MV-4-11 (cell line): Measurements from ENCODE around the gene BTBD9.
"Not testable (repeated sequence)": the region's sequence is repeated elsewhere in the genome, so short reads cannot be mapped to it uniquely, and the experiment has no call there.

ENCODE experiments used
- DNase-seq: peaks from one replicate; lab custom pipeline; 2025; lab: John Stamatoyannopoulos, UW

Gene BTBD9

DNA sequence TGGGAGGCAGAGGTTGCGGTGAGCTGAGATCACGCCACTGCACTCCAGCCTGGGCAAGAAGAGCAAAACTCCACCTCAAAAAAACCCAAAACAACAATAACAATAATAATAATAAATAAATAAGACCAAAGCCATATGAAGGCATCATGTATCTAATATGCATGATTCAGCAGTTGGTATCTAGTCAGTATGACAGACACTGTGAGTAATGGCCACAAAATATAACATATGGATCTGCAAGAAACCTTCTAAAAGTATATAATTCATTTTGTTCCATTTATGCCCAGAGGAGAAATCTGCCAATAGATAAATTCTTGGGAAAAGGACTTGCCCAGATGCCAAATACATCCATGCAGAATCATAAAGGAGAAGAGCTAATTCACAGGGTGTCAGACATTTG, 252.3 kb downstream of the BTBD9 start:
- no peak for DNase-seq

DNA sequence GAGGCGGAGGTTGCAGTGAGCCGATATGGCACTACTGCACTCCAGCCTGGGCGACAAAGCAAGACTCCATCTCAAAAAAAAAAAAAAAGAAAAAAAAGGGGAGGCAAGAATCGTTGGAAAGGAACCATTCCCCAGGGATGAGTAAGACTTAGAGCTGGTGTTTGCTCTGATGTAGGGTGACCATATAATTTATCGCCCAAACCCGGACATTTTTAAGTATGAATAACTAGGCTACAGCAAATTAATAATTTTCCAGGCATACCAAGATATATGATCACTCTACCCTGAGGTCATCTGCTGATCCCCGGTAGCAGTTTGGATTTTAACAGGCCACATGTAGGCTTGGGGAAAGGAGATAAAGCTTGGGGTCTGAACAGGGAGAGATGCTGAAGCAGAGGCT, 260.9 kb downstream of the BTBD9 start:
- no peak for DNase-seq

DNA sequence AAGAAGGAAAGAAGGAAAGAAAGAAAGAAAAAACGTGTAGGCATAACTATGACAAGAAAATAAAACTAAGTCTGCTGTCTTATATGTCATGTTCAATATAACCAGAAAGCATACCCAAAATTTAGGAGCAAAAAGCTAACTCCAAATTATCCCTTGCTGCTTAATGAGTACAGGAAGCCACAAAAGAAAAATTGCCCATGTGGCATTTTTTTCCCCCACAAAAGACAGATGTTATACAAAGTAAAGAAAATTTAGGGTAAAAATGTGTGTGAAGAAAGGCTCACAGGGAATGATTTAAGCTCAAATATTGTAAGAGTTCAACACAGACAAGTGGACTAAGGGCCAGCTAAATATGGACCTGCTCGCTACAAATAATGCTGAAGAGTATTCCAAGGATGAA, 263.8 kb downstream of the BTBD9 start:
- DNase-seq = no peak

DNA sequence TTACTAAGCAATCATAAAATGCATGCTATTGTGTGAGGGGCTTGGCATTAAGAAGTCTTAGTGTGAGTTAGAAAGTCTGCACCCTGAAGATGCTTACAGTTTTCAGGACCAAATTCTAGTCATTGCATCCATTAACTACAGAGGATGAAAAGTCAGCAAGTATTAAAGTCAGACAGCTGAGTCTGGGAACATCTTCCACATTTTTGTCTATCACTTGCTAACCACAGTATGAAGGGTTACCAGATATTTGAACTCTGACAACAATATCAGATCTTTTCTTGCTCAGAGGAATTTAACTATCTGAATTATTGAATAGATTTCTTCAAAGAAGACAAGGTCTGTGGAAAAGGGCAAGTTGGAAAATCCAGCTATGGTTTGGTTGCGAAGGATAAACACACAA, 264.4 kb downstream of the BTBD9 start:
- no peak for DNase-seq

DNA sequence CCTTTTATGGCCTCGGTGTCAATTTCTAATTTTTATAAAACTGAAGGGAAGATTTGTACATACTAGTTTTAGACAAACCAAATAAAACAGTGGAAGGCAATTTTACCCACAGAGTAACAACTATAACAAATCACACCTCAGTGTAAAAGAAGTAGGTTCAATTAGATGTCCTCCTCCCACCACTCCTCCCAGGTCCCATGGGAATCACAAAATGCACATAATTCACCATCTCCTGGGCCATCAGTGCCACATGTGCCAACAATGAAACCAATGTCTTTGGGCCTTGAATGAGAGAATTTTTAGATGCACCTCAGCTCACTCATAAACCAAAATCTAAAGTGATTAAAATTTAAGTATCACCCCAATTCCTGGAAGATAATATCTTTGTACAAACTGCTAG, 267.8 kb downstream of the BTBD9 start:
- no peak for DNase-seq

DNA sequence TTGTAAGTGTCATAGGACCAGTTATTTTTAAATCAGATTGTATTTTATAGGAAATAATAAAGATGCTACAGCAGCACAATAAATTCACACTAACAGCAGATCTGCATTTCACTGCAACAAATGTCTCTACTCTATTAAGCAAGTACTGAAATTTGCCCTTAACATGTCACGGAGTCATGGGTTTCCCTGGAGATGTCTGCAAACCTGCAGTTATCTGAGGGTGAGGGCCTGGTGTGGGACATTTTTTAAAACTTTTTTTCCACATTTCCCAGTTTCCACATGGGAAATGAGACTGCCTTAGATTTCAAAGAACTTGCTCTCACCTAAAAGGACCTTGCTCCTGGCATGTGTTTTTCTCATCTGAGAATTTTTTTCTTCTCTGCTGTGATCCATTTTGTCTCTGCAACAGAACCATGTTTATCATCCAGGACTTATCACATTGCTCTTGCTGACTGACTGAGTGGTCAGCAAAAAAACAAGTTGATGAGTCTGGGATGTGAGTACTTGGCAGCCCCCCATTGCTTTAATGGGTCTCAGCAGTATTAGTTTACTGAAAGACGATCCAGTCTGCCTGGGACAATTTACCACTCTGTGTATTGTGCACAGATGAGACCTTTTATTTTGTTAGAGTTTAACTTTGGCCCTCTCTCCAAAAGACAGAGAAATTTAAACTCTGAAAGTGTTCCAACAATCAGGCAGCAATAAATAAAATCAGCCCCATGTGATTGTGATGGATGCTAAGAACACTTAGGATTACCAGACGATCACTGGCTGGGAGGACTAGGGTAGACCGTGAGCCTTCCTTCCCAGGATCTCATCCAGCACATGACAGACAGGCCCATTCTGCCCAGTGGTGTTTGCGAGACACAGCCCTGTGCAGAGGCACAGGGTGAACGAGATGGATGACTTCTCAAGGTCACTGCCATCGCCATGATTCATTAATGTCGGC, 268.8 kb downstream of the BTBD9 start:
- no peak for DNase-seq

DNA sequence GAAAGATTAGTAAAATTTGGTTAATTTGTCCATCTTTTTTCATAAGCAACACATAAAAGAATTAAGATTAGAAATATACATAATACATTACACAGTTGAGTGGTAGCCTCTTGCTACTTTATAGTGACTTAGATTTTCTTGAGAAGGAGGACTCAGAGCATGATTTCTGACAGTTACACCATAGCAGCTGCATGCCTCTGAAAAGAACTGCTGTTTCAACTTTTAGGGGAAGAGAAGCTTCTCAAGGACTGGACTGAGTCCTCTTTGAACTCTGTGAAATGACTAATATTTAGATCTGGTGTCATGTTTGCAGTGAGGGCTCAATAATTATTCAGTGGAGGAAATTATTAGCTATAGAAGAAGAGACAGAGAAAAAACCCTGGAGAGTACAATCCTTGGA, 272.5 kb downstream of the BTBD9 start:
- no peak for DNase-seq

DNA sequence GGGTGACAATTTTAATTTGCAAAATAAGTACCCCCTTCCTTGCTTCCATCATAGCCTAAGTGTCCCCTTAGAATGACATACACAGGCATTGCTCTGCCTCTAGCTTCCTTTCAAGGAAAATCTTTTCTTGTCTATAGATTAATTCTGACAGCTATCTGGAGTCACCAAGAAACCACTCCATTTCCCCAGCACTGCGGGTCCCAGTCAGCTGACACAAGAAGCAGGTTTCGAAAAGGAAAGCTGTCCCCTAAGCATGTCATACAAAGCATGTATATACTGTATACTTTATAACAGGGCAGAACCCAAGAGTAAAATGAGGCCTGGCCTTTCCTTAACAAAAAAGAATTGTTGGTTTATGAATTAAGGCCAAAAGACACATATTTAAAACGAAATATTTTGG, 273.5 kb downstream of the BTBD9 start:
- no peak for DNase-seq

DNA sequence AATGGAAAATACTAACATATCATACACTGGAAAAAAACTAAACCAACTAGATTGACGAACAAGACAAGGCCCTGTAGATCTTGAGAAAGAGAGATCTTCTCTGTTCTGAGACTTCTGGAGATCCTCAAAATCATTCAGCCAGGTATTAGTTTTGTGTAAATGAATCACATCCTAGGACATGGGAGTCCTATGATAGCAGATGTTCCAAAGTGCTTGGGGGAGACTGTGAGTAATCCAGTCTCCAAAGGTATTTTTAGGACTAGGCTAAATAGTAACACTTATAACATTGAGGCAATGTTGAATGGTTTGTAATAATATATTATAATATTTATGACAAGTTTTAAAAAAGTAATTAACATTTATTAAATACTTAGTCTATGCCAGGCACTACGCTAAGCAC, 275.0 kb downstream of the BTBD9 start:
- DNase-seq = no peak

DNA sequence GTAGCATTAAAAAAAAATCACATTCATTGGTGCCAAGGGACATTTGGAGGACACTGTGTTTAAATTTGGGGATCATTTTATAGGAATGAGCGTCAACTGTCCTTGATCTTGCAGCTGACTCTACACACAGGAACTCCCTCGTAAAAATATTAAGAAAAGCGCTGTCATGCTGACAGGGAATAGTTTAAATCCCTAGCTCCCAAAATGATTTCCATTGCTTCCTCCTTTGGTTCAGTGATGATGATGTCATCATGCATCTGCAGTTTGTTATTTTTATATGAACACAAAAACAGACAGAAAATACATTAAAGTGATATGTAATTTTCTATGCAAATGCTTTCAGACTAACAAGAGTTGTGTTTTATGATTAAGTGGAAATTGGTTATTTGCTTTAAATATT, 275.6 kb downstream of the BTBD9 start:
- no peak for DNase-seq

DNA sequence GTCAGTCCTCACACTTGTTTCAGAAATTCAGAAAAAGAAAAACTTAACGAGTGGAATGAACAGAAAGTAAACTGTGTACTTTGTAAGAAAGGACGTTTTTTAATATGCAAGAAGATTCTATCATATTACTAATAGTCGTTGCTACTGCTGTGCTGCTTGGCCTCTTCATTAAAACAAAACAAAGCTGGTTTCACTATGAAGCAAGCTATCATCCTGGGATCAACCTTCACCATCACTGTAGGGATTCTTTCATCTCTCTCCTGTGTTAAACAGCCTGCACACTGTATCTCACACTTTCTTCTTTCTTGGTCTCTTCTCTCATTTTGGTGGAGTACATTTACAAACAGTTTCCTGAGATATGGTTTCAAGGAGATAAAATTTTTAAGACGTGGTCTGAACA, 284.2 kb downstream of the BTBD9 start:
- no peak for DNase-seq

DNA sequence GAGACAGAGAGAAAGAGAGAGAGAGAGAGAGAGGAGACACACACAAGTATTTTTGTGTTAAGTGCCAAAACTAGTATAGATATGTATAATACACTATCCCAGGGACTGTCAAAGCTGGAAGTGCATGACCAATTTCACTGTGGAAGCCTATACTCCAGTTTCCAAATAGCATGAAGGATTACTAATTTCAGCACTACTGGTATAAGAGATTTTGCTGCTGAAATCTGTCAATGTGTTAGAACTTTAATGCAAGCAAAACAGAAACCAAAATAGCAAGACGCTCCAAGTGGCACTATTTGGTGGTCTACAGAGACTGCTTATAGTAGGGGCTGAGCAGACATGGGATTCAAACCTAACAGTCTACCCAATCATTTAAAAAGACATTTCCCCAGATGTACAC, 284.8 kb downstream of the BTBD9 start:
- DNase-seq = no peak

DNA sequence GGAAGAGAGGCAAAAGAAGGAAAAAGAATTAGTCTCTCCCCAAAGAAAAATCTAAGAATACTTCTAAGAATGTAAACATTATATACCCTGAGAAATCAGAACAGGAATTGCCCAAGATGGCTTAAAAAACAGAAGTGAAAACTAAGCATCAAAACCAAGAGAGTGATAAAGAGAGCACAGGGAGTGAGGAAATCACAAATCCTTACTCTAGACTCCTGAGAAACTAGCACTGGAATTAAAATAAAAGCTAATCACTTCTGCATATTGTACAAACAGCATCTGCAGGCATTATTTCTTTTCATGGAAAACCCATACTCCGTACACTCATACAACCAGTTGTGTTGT, 285.7 kb downstream of the BTBD9 start:
- peak; percentile 62 for DNase-seq

DNA sequence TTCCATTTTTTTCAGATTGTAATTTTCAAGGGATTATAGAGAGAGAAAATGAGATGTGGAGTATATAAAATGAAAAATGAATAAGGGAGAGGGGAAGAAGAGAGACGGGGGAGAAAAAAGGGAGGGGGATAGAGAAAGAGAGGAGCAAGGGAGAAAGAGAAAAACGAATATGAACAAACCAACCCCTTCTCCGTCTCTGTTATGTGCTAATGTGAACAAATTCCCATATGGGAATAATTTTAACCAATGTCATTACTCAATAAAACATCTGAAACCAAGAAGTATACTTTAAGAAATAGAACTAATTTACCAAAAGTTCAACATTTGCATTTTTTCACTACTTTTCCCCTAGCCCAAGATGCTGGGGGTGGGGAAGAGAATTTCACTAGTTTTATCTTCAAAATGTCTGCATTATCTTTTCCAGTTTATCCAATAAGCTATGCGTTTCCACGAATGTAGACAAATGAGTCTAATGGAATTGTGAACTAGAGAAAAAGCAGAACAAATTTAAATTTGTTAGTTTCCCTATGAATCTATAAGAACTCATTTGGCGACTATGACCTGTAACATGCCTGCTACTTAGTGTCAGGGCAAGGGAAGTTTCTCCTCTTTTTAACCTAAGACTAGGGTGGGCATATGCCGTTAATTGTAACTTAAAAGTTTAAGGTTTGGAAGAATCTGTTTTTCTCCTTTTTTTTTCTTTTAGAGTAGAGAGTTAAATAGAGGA, 286.3 kb downstream of the BTBD9 start:
- DNase-seq = no peak

DNA sequence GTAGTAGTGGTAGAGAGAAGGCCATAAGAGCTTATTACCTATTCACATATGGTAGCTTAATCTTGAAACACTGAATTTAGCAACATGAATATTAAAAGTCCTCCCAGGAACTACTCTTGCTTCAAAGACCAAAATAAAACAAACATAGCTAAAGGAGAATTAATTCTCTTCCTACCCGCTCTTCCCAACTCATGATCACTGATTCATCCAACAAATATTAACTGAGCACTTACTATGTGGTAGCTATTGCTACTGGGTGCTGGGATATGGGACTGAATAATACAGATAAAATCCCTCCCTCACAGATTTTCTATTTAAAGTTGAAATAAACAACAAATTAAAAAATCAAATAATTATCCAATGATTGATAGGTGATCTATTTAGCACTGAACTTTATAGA, 287.1 kb downstream of the BTBD9 start:
- no peak for DNase-seq

DNA sequence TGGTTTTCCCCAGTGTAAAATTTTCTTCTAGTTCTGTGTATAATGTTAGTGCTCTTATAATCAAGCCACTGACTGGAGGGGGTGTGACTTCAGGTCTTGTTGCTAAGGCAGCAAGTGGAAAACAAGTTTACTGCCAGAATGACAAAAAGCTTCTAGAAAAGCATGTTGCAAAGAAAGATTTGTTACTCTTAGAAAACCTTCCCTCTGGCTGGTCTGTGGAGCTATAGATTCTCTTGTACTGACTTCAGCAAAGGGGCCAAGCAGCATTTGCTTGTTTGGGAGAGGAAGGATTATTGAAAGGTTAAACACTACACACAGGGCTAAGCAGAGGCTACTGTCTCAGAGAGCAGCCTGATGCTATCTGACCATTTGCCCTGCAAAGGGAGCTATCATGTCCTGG, 288.8 kb downstream of the BTBD9 start:
- no peak for DNase-seq

DNA sequence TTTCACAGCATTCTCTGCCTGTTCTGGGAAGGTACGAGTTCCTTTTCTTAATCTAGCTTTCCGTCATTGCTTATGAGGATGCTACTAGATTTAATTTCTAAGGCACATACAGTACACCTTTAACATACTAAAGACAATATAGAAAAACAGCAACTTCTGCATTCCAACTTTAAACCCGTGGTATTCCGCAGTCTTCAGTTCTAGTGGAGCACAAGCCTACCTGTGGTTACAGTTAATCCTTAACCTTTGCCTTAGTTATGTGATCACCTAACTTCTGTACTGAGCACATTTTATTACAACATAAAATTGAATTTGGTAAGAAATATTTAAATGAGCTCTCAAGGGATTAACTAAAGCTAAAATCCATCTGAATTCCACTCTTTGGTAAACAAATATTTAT, 289.5 kb downstream of the BTBD9 start:
- DNase-seq = no peak

DNA sequence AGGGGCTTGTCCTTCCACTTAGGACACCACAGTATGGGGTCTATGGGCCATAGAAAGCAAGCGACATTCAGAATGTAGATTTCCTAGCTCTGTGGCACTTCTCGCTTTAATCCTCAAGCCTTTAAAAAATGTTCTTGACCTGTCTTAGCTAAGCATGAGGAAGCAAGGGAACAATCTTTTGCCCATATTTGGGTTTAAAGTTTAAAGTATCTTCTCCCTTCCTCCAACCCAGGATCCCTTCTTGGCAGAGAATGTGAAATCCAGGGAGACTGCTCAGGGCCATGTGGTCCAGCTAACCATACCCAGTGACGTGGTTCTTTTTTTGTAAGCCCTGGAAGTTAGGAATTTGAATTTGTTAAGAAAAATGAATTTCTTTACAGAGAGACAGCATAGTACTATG, 289.9 kb downstream of the BTBD9 start:
- no peak for DNase-seq

DNA sequence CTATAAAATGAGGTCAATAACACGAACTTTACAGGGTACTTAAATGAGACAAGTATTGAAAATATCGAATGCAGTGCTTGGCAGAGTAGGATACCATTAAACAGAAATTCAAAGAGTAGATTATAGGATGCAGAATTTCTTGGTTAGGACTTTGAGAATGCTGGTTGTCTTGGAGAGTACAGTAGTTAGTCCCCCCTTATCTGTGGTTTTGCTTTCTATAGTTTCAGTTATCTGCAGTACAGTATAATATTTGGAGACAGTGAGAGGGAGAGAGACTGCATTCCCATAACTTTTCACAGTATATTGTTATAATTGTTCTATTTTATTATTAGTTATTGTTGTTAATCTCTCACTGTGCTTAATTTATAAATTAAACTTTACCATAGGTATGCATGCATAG, 290.5 kb downstream of the BTBD9 start:
- no peak for DNase-seq

DNA sequence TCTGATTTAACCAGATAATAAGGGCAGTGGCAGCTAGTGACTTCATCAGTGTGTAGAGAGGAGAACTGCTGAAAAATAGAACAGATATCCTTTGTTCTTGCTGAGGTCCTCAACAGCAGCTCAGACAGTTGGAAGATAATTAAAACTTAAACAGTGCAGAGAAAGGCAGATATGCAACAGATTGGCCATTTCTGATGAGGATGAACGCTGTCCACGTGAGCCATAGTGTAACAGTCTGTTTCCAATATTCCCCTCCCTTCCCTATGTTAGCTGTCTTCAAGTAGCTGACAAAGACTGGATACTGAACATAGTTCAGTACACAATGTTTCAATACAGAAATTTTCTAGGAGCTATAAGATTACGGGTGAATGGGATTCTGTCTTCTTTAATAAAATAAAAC, 291.4 kb downstream of the BTBD9 start:
- DNase-seq = no peak

DNA sequence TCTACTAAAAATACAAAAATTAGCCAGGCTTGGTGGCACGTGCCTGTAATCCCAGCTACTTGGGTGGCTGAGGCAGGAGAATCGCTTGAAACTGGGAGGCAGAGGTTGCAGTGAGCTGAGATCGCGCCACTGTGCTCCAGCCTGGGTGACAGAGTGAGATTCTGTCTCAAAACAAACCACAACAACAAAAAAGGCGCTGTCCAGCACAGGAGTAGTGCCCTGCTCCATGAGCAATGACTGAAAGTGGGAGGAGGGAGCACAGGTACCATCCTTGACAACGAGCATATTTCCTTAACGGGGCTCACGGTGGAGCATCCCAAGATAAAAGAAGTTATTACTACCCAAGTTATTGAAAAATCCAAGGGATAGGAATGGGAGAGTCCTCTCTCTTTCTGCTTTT, 291.9 kb downstream of the BTBD9 start:
- not testable (repeated sequence) for DNase-seq

DNA sequence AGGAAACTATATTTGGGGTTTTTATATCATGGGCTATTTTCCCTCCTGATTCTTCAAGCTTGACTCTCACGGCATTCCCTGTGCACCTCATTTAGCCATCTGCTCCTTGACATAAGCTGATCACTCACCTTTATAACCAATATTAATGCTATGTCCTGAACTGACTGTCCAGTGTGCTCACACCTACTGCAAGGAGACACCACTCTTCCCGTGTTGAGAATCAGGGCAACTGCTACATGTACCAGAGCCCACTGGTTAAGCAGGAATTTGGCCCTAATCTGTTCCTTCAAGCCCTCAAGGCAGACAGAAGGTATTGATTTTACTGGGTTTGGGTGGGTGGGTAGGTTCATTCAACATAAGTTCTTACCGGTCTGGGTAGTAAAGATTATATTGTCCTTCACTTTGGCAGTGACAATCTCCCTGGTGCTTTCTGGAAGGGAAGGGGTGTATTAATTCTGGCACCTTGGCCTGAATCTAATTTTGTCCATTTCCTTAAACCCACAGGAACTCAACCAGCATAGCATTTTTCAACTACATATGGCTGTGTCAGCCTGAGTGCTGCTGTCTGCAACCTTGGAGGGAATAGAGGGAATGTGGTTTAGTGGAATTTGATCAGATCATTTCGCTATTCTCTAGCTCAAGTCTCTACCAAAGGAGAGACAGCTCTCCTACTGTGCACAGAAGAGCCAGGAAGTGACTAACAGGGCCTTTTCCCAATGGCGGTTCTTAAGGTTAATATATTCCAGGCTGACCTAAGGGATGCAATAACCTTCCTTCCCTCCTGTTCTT, 293.2 kb downstream of the BTBD9 start:
- no peak for DNase-seq

DNA sequence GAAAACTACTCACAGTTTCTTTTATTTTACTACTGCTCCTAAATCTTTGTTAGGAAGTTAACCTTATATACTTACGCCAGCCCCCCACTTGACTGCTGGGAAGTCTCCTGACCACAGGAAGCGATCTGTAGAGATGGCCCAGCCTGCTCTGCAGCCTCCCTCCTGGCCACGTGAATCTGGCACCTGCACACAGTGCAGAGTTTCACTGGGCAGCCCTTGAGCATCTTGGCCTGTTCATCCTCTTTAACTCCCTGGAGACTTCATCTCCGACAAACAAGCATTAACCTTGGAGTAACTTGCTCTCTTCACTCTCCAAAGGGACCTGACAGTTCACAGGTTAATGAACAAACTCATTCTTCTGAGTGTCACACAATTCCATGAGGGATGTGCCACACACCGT, 294.1 kb downstream of the BTBD9 start:
- DNase-seq = no peak
